A673 (cell line): Measurements from ENCODE around the gene RNASEH2A. TPM values are rescaled to one million over a fixed set of nuclear protein-coding genes. Genes with fewer than 3 reads are reported as not detected.
"Not testable (repeated sequence)": the region's sequence is repeated elsewhere in the genome, so short reads cannot be mapped to it uniquely, and the experiment has no call there.

ENCODE experiments used
- BruUV-seq: library from RNA; stranded (reverse); fragments of 400-500 nt; replicated peaks from 2 replicates; lab custom pipeline; 2021; lab: Mats Ljungman, UMichigan
- CTCF ChIA-PET: fragments of 300-600 bp; sonication (Branson Sonifier 250); formaldehyde crosslinking; loops from one replicate; lab custom pipeline; 2022; ENCODE audit warnings: antibody characterized with exemption; lab: Charles Lee
- POLR2A ChIA-PET: fragments of 300-600 bp; sonication (Branson Sonifier 250); formaldehyde crosslinking; loops from one replicate; lab custom pipeline; 2022; ENCODE audit warnings: antibody characterized with exemption; ENCODE audit not compliant: low non-redundant PET; lab: Charles Lee
- DNase-seq: peaks from one replicate; pipeline ENCODE4 v3.0.0-alpha.2; 2015; ENCODE audit warnings: low spot score
- H3K27ac ChIP-seq: fragments of 200-600 bp; sonication (generic); 2 replicates; pipeline ENCODE4 v1.5.1; 2016; ENCODE audit warnings: mixed run types, low read depth, mild to moderate bottlenecking, mixed read lengths, antibody characterized with exemption, low read length; ENCODE audit not compliant: poor library complexity, severe bottlenecking
- H3K27me3 ChIP-seq: fragments of 200-600 bp; sonication (generic); replicated peaks from 2 replicates; pipeline ENCODE4 v1.6.1; 2017; ENCODE audit warnings: mixed run types, low read depth, mild to moderate bottlenecking, mixed read lengths, antibody characterized with exemption, low read length; ENCODE audit not compliant: insufficient read depth, poor library complexity
- H3K36me3 ChIP-seq: fragments of 200-600 bp; sonication (generic); 2 replicates; pipeline ENCODE4 v1.6.1; 2016; ENCODE audit warnings: mixed run types, mild to moderate bottlenecking, mixed read lengths, antibody characterized with exemption, low read length; ENCODE audit not compliant: insufficient read depth, poor library complexity, severe bottlenecking
- H3K4me1 ChIP-seq: fragments of 200-600 bp; sonication (generic); 2 replicates; pipeline ENCODE4 v1.6.1; 2017; ENCODE audit warnings: mixed run types, mild to moderate bottlenecking, mixed read lengths, antibody characterized with exemption, low read length; ENCODE audit not compliant: insufficient read depth, poor library complexity, severe bottlenecking
- H3K4me3 ChIP-seq: fragments of 200-600 bp; sonication (generic); 2 replicates; pipeline ENCODE4 v1.5.1; 2016; ENCODE audit warnings: low read depth, mixed run types, mild to moderate bottlenecking, mixed read lengths, low read length; ENCODE audit not compliant: poor library complexity, severe bottlenecking
- H3K9me3 ChIP-seq: fragments of 200-600 bp; sonication (generic); 2 replicates; pipeline ENCODE4 v1.6.1; 2016; ENCODE audit warnings: mixed run types, low read depth, mild to moderate bottlenecking, mixed read lengths, antibody characterized with exemption, low read length; ENCODE audit not compliant: poor library complexity, severe bottlenecking
- CTCF ChIP-seq: fragments of 300-800, 200-600 bp; sonication (generic); conservative IDR thresholded peaks from 2 replicates; pipeline ENCODE4 v1.5.1; 2017; ENCODE audit warnings: low read depth, mild to moderate bottlenecking, antibody characterized with exemption, low read length, moderate library complexity, mixed read lengths
- EZH2 ChIP-seq: fragments of 200-600 bp; sonication (generic); IDR thresholded peaks from 2 replicates; pipeline ENCODE4 v1.6.1; 2017; ENCODE audit warnings: borderline replicate concordance, low read depth, mild to moderate bottlenecking, mixed read lengths, antibody characterized with exemption, low read length; ENCODE audit not compliant: poor library complexity, severe bottlenecking
- intact Hi-C: fragments of 100-400 bp; cut with micrococcal nuclease; formaldehyde crosslinking; loops from one replicate; pipeline ENCODE4 v1.10.0; 2022; ENCODE audit not compliant: unreplicated experiment
- total RNA-seq: library from RNA; stranded (reverse); gene quantifications from 2 replicates; pipeline ENCODE4 v1.2.3, GENCODE V29; 2021

RNASEH2A gene
- total RNA-seq, 1 experiment from 2014 or later: 99.7 TPM

- no peak for TF ChIP-seq EZH2
- no peak for TF ChIP-seq CTCF
- no peak for DNase-seq
- H3K4me1 ChIP-seq: peaks cover 13% of the 10 kb centered on the region
- H3K27ac ChIP-seq: no peak overlapping the region
- no peak overlapping the region for H3K4me3 ChIP-seq
- no TSS peak for BruUV-seq
- POLR2A ChIA-PET: no interaction called here
- no peaks in the 10 kb centered on the region for H3K36me3 ChIP-seq
- H3K27me3 ChIP-seq: no peaks in the 10 kb centered on the region
- intact Hi-C loops: no loop called here
- CTCF ChIA-PET: no interaction called here
- H3K9me3 ChIP-seq: no peaks in the 10 kb centered on the region
Measured at GRCh38 chr19:12842511-12842910, 36.1 kb downstream of the RNASEH2A start.

GRCh38 chr19:12843328-12843727, 36.9 kb downstream of the RNASEH2A start:
- H3K36me3 ChIP-seq: peaks cover 4% of the 10 kb centered on the region
- no TSS peak for BruUV-seq

GRCh38 chr19:12843999-12844732, 37.8 kb downstream of the RNASEH2A start:
- H3K9me3 ChIP-seq: no peaks in the 10 kb centered on the region
- no peak for TF ChIP-seq CTCF
- TF ChIP-seq EZH2: no peak
- H3K4me3 ChIP-seq: no peak overlapping the region
- ChIA-PET CTCF (no interaction called here), POLR2A (no interaction called here)
- peaks cover 4% of the 10 kb centered on the region for H3K36me3 ChIP-seq
- no peak overlapping the region for H3K27ac ChIP-seq
- peaks cover 13% of the 10 kb centered on the region for H3K4me1 ChIP-seq
- no TSS peak for BruUV-seq
- DNase-seq: no peak
- no peaks in the 10 kb centered on the region for H3K27me3 ChIP-seq
- intact Hi-C loops: no loop called here

More at GRCh38 chr19:12843328-12843727, 36.9 kb downstream of the RNASEH2A start:
- ChIA-PET POLR2A (no interaction called here), CTCF (no interaction called here)
- Histone ChIP-seq H3K27me3 (no peaks in the 10 kb centered on the region), H3K4me3 (no peak overlapping the region), H3K27ac (no peak overlapping the region), H3K9me3 (no peaks in the 10 kb centered on the region), H3K4me1 (peaks cover 13% of the 10 kb centered on the region)
- no peak for DNase-seq
- TF ChIP-seq EZH2: no peak
- no peak for TF ChIP-seq CTCF
- intact Hi-C loops: no loop called here

- H3K36me3 ChIP-seq, H3K27me3 ChIP-seq, H3K4me1 ChIP-seq, BruUV-seq, H3K27ac ChIP-seq, POLR2A ChIA-PET, H3K9me3 ChIP-seq, DNase-seq, H3K4me3 ChIP-seq: not testable (repeated sequence)
- CTCF ChIA-PET: interaction anchor here (0.6 to 2.5 kb wide), 7 partner anchors 12 to 170 kb away, joined by 3 to 20 read pairs (median 5); partner anchors contain the start of gene RTBDN
- intact Hi-C loops: loop anchor here (2.0 kb wide), 1 partner anchor 80 kb away; no protein-coding TSS in a partner anchor
Measured at GRCh38 chr19:12846613-12847012, 40.2 kb downstream of the RNASEH2A start.
